A549 (cell line): ENCODE results near the gene OR8A1. TPM values are rescaled to one million over a fixed set of nuclear protein-coding genes. Genes with fewer than 3 reads are reported as not detected.

Experiments used
- ATAC-seq, 2 experiments: fragments of 200-7000 bp in 1 of 2; fragments of >200 bp in 1 of 2; cut with Nextera tagmentation in 1 of 2; cut with Tn5 transposase in 1 of 2; 3 replicates each; pipeline versions ENCODE4 v1.8.0 to v1.9.1; 2018 to 2020; ENCODE audit warnings: mild to moderate bottlenecking in 1 of 2, moderate library complexity in 1 of 2
- CTCF ChIA-PET: fragments of 300-600 bp; sonication (Branson Sonifier 250); formaldehyde crosslinking; extraction: SDS; loops from one replicate; lab custom pipeline; 2021; ENCODE audit warnings: antibody characterized with exemption, inconsistent platforms; lab: Yijun Ruan, JAX
- POLR2A ChIA-PET: fragments of 350-600 bp; formaldehyde crosslinking; extraction: SDS; loops from one replicate; lab custom pipeline; 2021; ENCODE audit warnings: antibody characterized with exemption, inconsistent platforms; lab: Yijun Ruan, JAX
- DNase-seq, 2 experiments: peaks; one replicate each; pipeline versions ENCODE4 v3.0.0 to v3.0.0-alpha.2; 2011 to 2016; ENCODE audit warnings: low read depth in 1 of 2, low spot score in 1 of 2
- FAIRE-seq: peaks from 2 replicates; lab custom pipeline; 2011; peaks lifted over from hg19 to GRCh38; lab: Jason Lieb, UNC
- H3K27ac ChIP-seq, 2 experiments: fragments of >200 bp; sonication (Bioruptor Twin); formaldehyde crosslinking; 3 replicates each; pipeline ENCODE4 v1.5.1; 2016 to 2017
- H3K4me1 ChIP-seq: fragments of >200 bp; sonication (Bioruptor Twin); formaldehyde crosslinking; 3 replicates; pipeline ENCODE4 v1.6.1; 2016
- H3K4me2 ChIP-seq: fragments of >200 bp; sonication (Bioruptor Twin); formaldehyde crosslinking; 3 replicates; pipeline ENCODE4 v1.6.1; 2016
- H3K4me3 ChIP-seq: fragments of >200 bp; sonication (Bioruptor Twin); formaldehyde crosslinking; 3 replicates; pipeline ENCODE4 v1.5.1; 2016
- H3K9me3 ChIP-seq: fragments of >200 bp; sonication (Bioruptor Twin); formaldehyde crosslinking; 3 replicates; pipeline ENCODE4 v1.6.1; 2016
- ATOH8 ChIP-seq: fragments of 250-450 bp; sonication (Bioruptor Pico); IDR thresholded peaks from 2 replicates; pipeline ENCODE4 v1.5.0; 2020; ENCODE audit warnings: low read depth, mild to moderate bottlenecking, moderate library complexity
- BCL3 ChIP-seq: fragments of >200 bp; sonication (Bioruptor Twin); formaldehyde crosslinking; IDR thresholded peaks from 3 replicates; pipeline ENCODE4 v1.6.1; 2016
- CHD2 ChIP-seq: fragments of 150-350 bp; IDR thresholded peaks from 2 replicates; pipeline ENCODE4 v1.6.1; 2014; ENCODE audit warnings: low read length; ENCODE audit not compliant: partially characterized antibody
- CTCF ChIP-seq: fragments of >200 bp; sonication (Bioruptor Twin); formaldehyde crosslinking; IDR thresholded peaks from 3 replicates; pipeline ENCODE4 v1.5.1; 2016
- EHF ChIP-seq: fragments of 250-450 bp; sonication (Bioruptor Pico); IDR thresholded peaks from 2 replicates; pipeline ENCODE4 v1.5.0; 2020; ENCODE audit warnings: mild to moderate bottlenecking
- EHMT2 ChIP-seq: fragments of 200-600 bp; sonication (generic); IDR thresholded peaks from 2 replicates; pipeline ENCODE4 v1.6.1; 2016; ENCODE audit warnings: antibody characterized with exemption, low read depth, mild to moderate bottlenecking, moderate library complexity
- FOSB ChIP-seq: fragments of 250-450 bp; sonication (Bioruptor Pico); IDR thresholded peaks from 2 replicates; pipeline ENCODE4 v1.5.0; 2020; ENCODE audit warnings: mild to moderate bottlenecking, moderate library complexity
- GATA3 ChIP-seq: IDR thresholded peaks from 2 replicates; pipeline ENCODE4 v1.6.1; 2012; ENCODE audit warnings: borderline replicate concordance
- HOXA7 ChIP-seq: fragments of 250-450 bp; sonication (Bioruptor Pico); IDR thresholded peaks from 2 replicates; pipeline ENCODE4 v1.5.0; 2020; ENCODE audit warnings: mild to moderate bottlenecking, moderate library complexity
- HOXB5 ChIP-seq: fragments of 250-450 bp; sonication (Bioruptor Pico); IDR thresholded peaks from 2 replicates; pipeline ENCODE4 v1.5.0; 2020; ENCODE audit warnings: mild to moderate bottlenecking, moderate library complexity
- MAFK ChIP-seq: fragments of 450-650 bp; IDR thresholded peaks from 2 replicates; pipeline ENCODE4 v1.6.1; 2014; ENCODE audit not compliant: partially characterized antibody
- MAX ChIP-seq: IDR thresholded peaks from 2 replicates; pipeline ENCODE4 v1.6.1; 2012
- NR3C1 ChIP-seq: fragments of >200 bp; sonication (Bioruptor Twin); formaldehyde crosslinking; IDR thresholded peaks from 3 replicates; pipeline ENCODE4 v1.6.1; 2017
- REST ChIP-seq: fragments of 200-600 bp; sonication (generic); IDR thresholded peaks from 2 replicates; pipeline ENCODE4 v1.6.1; 2016; ENCODE audit warnings: antibody characterized with exemption, mild to moderate bottlenecking, moderate library complexity
- TFCP2L1 ChIP-seq: fragments of 250-450 bp; sonication (Bioruptor Pico); IDR thresholded peaks from 2 replicates; pipeline ENCODE4 v1.5.0; 2021; ENCODE audit warnings: mild to moderate bottlenecking
- TP53 ChIP-seq: fragments of 250-450 bp; sonication (Bioruptor Pico); IDR thresholded peaks from 2 replicates; pipeline ENCODE4 v1.5.0; 2021; ENCODE audit warnings: mild to moderate bottlenecking, moderate library complexity
- USF2 ChIP-seq: fragments of 450-650 bp; IDR thresholded peaks from 2 replicates; pipeline ENCODE4 v1.6.1; 2014; ENCODE audit warnings: antibody characterized with exemption
- ZNF302 ChIP-seq: fragments of 250-450 bp; sonication (Bioruptor Pico); IDR thresholded peaks from 2 replicates; pipeline ENCODE4 v1.9.0; 2021; ENCODE audit warnings: inconsistent platforms, mild to moderate bottlenecking, moderate library complexity
- WGBS: methylation state at CpG from one replicate; pipeline ENCODE4 v1.1.6; 2017; ENCODE audit errors: missing lambda C conversion rate; 5-methylcytosine and 5-hydroxymethylcytosine counted together
- polyA plus RNA-seq, 4 experiments: library from polyadenylated mRNA; depleted of rRNA in 3 of 4; stranded (reverse); fragments of >200 nt; fragmentation: RNase III in 1 of 4; extraction: RNeasy Plus Mini Kit Qiagen cat#74134 plus additional on column Dnase treatment in 1 of 4; gene quantifications; 2 replicates in 3 of 4; 3 replicates in 1 of 4; pipeline ENCODE4 v1.2.3, GENCODE V29; 2011 to 2017

Gene OR8A1
- polyA plus RNA-seq, 2 of the 4 experiments (the other 2 are of a cell fraction), result not detected

- TF ChIP-seq HOXA7 (no peak), MAFK (no peak), CHD2 (no peak), HOXB5 (CRISPR knock-in tag) (no peak), TP53 (CRISPR knock-in tag) (no peak), BCL3 (no peak), EHF (CRISPR knock-in tag) (no peak)
- TF ChIP-seq, all 56 proteins: peak for 0
These were observed 26.2 kb upstream of the OR8A1 start, which contains the start of gene OR8B12 (continued) for GRCh38 chr11:124543554-124543953.

GRCh38 chr11:124551189-124551588, 18.6 kb upstream of the OR8A1 start:
- H3K9me3 ChIP-seq, result no peaks in the 10 kb centered on the region
- H3K4me3 ChIP-seq, result no peak overlapping the region
- 63% methylated on average over 6 of the region's 6 CpGs for WGBS
- H3K4me1 ChIP-seq, result no peaks in the 10 kb centered on the region
- TF ChIP-seq NR3C1 (no peak), GATA3 (no peak), REST (no peak), EHMT2 (no peak)
- ChIA-PET CTCF (interaction anchor here (0.9 to 1.0 kb wide), 2 partner anchors 34 to 87 kb away, joined by 3 read pairs; no protein-coding TSS in a partner anchor), POLR2A (no interaction called here)
- no peak overlapping the region for H3K27ac ChIP-seq
- FAIRE-seq (no peak), ATAC-seq (peak; percentile 59 to 69; a peak in 5 of 6 replicates), DNase-seq (peak in 1 of 2 experiments; percentile 5)
- H3K4me2 ChIP-seq, result no peak overlapping the region

GRCh38 chr11:124551987-124552386, 17.8 kb upstream of the OR8A1 start:
- no peak overlapping the region for H3K27ac ChIP-seq
- ChIA-PET CTCF (interaction anchor here (0.9 kb wide), 1 partner anchor 33 kb away, joined by 3 read pairs; no protein-coding TSS in a partner anchor), POLR2A (no interaction called here)
- no peak for TF ChIP-seq TFCP2L1
- no peak for TF ChIP-seq CHD2
- TF ChIP-seq MAFK, result no peak
- no peak for TF ChIP-seq ATOH8 (CRISPR knock-in tag)
- no peak for TF ChIP-seq ZNF302
- no peak for TF ChIP-seq USF2
- TF ChIP-seq BCL3, result no peak
- no peak for TF ChIP-seq CTCF
- no peak for TF ChIP-seq FOSB
- no peak for TF ChIP-seq MAX
- ATAC-seq (no peak), DNase-seq (no peak), FAIRE-seq (no peak)
- WGBS, result 8% methylated on average over 4 of the region's 4 CpGs
- H3K4me2 ChIP-seq, result no peak overlapping the region
- no peak overlapping the region for H3K4me3 ChIP-seq
- H3K9me3 ChIP-seq, result no peaks in the 10 kb centered on the region
- no peaks in the 10 kb centered on the region for H3K4me1 ChIP-seq
